IMR-90 (cell line): ENCODE measurements around the gene THSD7B. TPM values are rescaled to one million over a fixed set of nuclear protein-coding genes. Genes with fewer than 3 reads are reported as not detected.

Source experiments
- ATAC-seq: fragments of 200-7000 bp; cut with Tn5 transposase; 2 replicates; pipeline ENCODE4 v1.9.1; 2020; ENCODE audit warnings: low read depth, mild to moderate bottlenecking, moderate library complexity
- BruUV-seq: library from RNA; stranded (reverse); fragments of 400-500 nt; replicated peaks from 2 replicates; lab custom pipeline; 2021; lab: Mats Ljungman, UMichigan
- CTCF ChIA-PET: fragments of 300-600 bp; formaldehyde crosslinking; extraction: SDS; loops from one replicate; lab custom pipeline; 2021; ENCODE audit warnings: antibody characterized with exemption; lab: Yijun Ruan, JAX
- POLR2A ChIA-PET: fragments of 300-600 bp; sonication (Branson Sonifier 250); formaldehyde crosslinking; loops from one replicate; lab custom pipeline; 2022; ENCODE audit warnings: antibody characterized with exemption; ENCODE audit not compliant: unreplicated experiment; lab: Charles Lee
- DNase-seq: peaks from one replicate; pipeline ENCODE4 v3.0.0; 2013
- H2AFZ ChIP-seq: replicated peaks from 2 replicates; pipeline ENCODE3; 2013; ENCODE audit warnings: low read length, mild to moderate bottlenecking; ENCODE audit not compliant: poor library complexity
- H2AK5ac ChIP-seq: 2 replicates; pipeline ENCODE4 v1.6.1; 2013; ENCODE audit warnings: low read depth, low read length, inconsistent platforms
- H2AK9ac ChIP-seq: replicated peaks from 2 replicates; pipeline ENCODE3; 2013; ENCODE audit warnings: mild to moderate bottlenecking, low read depth, low read length, moderate library complexity; ENCODE audit not compliant: poor library complexity
- H2BK120ac ChIP-seq: 2 replicates; pipeline ENCODE4 v1.6.1; 2013; ENCODE audit warnings: low read depth, low read length, inconsistent platforms
- H2BK15ac ChIP-seq: 3 replicates; pipeline ENCODE4 v1.6.1; 2013; ENCODE audit warnings: low read depth, low read length, inconsistent platforms
- H2BK20ac ChIP-seq: 2 replicates; pipeline ENCODE4 v1.6.1; 2013; ENCODE audit warnings: low read depth, mild to moderate bottlenecking, inconsistent platforms, low read length, moderate library complexity
- H2BK5ac ChIP-seq: 2 replicates; pipeline ENCODE4 v1.6.1; 2013; ENCODE audit warnings: mild to moderate bottlenecking, low read depth, low read length, inconsistent platforms; ENCODE audit not compliant: poor library complexity, severe bottlenecking
- H3K14ac ChIP-seq: replicated peaks from 2 replicates; pipeline ENCODE4 v1.6.1; 2013; ENCODE audit warnings: low read depth, low read length, inconsistent platforms
- H3K18ac ChIP-seq: 2 replicates; pipeline ENCODE4 v1.6.1; 2013; ENCODE audit warnings: low read depth, low read length, control low read depth
- H3K23ac ChIP-seq: 2 replicates; pipeline ENCODE4 v1.6.1; 2013; ENCODE audit warnings: low read depth, low read length, inconsistent platforms
- H3K27ac ChIP-seq: 2 replicates; pipeline ENCODE4 v1.5.1; 2013; ENCODE audit warnings: mild to moderate bottlenecking, control low read depth, low read length; ENCODE audit not compliant: insufficient read depth
- H3K27me3 ChIP-seq: 2 replicates; pipeline ENCODE4 v1.6.1; 2013; ENCODE audit warnings: low read length; ENCODE audit not compliant: control insufficient read depth, insufficient read depth
- H3K36me3 ChIP-seq: 2 replicates; pipeline ENCODE4 v1.6.1; 2013; ENCODE audit warnings: low read length, mixed read lengths; ENCODE audit not compliant: control insufficient read depth, insufficient read depth
- H3K4ac ChIP-seq: 2 replicates; pipeline ENCODE4 v1.6.1; 2013; ENCODE audit warnings: low read depth, low read length, inconsistent platforms
- H3K4me1 ChIP-seq: 2 replicates; pipeline ENCODE4 v1.6.1; 2013; ENCODE audit warnings: low read length, mixed read lengths; ENCODE audit not compliant: control insufficient read depth, insufficient read depth
- H3K4me2 ChIP-seq: 2 replicates; pipeline ENCODE4 v1.6.1; 2013; ENCODE audit warnings: low read depth, mild to moderate bottlenecking, control low read depth, low read length, moderate library complexity
- H3K4me3 ChIP-seq: 2 replicates; pipeline ENCODE4 v1.5.1; 2013; ENCODE audit warnings: low read depth, mild to moderate bottlenecking, control low read depth, low read length, moderate library complexity; ENCODE audit not compliant: insufficient read depth
- H3K56ac ChIP-seq: 2 replicates; pipeline ENCODE4 v1.6.1; 2013; ENCODE audit warnings: low read length, inconsistent platforms; ENCODE audit not compliant: insufficient read depth; ENCODE audit errors: extremely low read depth
- H3K79me1 ChIP-seq, 2 experiments: 2 replicates each; pipeline ENCODE4 v1.6.1; 2013; ENCODE audit warnings: low read length in 2 of 2, inconsistent platforms in 1 of 2, low read depth in 1 of 2
- H3K9ac ChIP-seq: 2 replicates; pipeline ENCODE4 v1.6.1; 2013; ENCODE audit warnings: low read depth, low read length, control low read depth
- H3K9me1 ChIP-seq: 2 replicates; pipeline ENCODE4 v1.6.1; 2013; ENCODE audit warnings: low read length, inconsistent platforms; ENCODE audit not compliant: insufficient read depth
- H3K9me3 ChIP-seq: 2 replicates; pipeline ENCODE4 v1.6.1; 2013; ENCODE audit warnings: low read length; ENCODE audit not compliant: control insufficient read depth, insufficient read depth
- H4K20me1 ChIP-seq: 2 replicates; pipeline ENCODE4 v1.6.1; 2013; ENCODE audit warnings: low read length, inconsistent platforms; ENCODE audit not compliant: insufficient read depth
- H4K5ac ChIP-seq: 2 replicates; pipeline ENCODE4 v1.6.1; 2013; ENCODE audit warnings: mild to moderate bottlenecking, low read depth, low read length, control low read depth
- H4K8ac ChIP-seq, 2 experiments: 2 replicates each; pipeline ENCODE4 v1.6.1; 2013; ENCODE audit warnings: low read depth in 2 of 2, low read length in 2 of 2, control low read depth in 1 of 2, inconsistent platforms in 1 of 2
- H4K91ac ChIP-seq: 2 replicates; pipeline ENCODE4 v1.6.1; 2013; ENCODE audit warnings: low read depth, low read length, inconsistent platforms; ENCODE audit not compliant: insufficient read depth
- BHLHE40 ChIP-seq: fragments of 150-350 bp; IDR thresholded peaks from 2 replicates; pipeline ENCODE4 v1.6.1; 2016; ENCODE audit warnings: mild to moderate bottlenecking, low read depth, low read length
- CEBPB ChIP-seq: IDR thresholded peaks from 2 replicates; pipeline ENCODE4 v1.6.1; 2012; ENCODE audit warnings: low read depth, low read length, improper control_type of control experiment
- FOS ChIP-seq: fragments of 150-350 bp; IDR thresholded peaks from 2 replicates; pipeline ENCODE4 v1.6.1; 2016; ENCODE audit warnings: low read depth, low read length
- MAZ ChIP-seq: IDR thresholded peaks from 2 replicates; pipeline ENCODE4 v1.6.1; 2012; ENCODE audit warnings: low read depth, mild to moderate bottlenecking, low read length, improper control_type of control experiment, moderate library complexity, borderline replicate concordance
- MXI1 ChIP-seq: IDR thresholded peaks from 2 replicates; pipeline ENCODE4 v1.6.1; 2012; ENCODE audit warnings: low read depth, mild to moderate bottlenecking, low read length, moderate library complexity, borderline replicate concordance
- WGBS, 2 experiments: methylation state at CpG; one replicate each; pipeline versions ENCODE4 v1.1.5 to v1.1.7; 2013; ENCODE audit warnings: missing lambda C conversion rate in 2 of 2; ENCODE audit not compliant: insufficient read length in 1 of 2; ENCODE audit errors: extremely low coverage in 2 of 2; 5-methylcytosine and 5-hydroxymethylcytosine counted together
- dilution Hi-C: fragments of 300-500 bp; cut with HindIII; formaldehyde crosslinking; loops from one replicate; pipeline ENCODE4 v1.14.3; 2018; ENCODE audit warnings: low sequenced_read_pairs; ENCODE audit not compliant: unreplicated experiment
- in situ Hi-C: fragments of 300-500 bp; cut with MboI; formaldehyde crosslinking; loops from 3 replicates; pipeline ENCODE4 v1.14.3; 2019; ENCODE audit warnings: low sequenced_read_pairs, inconsistent platforms, mixed read lengths
- intact Hi-C: fragments of 100-400 bp; cut with micrococcal nuclease; formaldehyde crosslinking; loops from 2 replicates; pipeline ENCODE4 v1.10.0; 2022
- polyA plus RNA-seq, 3 experiments: library from polyadenylated mRNA; depleted of rRNA; stranded (reverse); fragments of >200 nt; gene quantifications; 2 replicates each; pipeline ENCODE4 v1.2.3, GENCODE V29; 2012; ENCODE audit warnings: low replicate concordance in 1 of 3
- total RNA-seq: library from RNA; depleted of rRNA; stranded (reverse); fragments of >200 nt; gene quantifications from 2 replicates; pipeline ENCODE4 v1.2.3, GENCODE V29; 2012
- TF ChIP-seq, protein P1 (sequence below): conservative IDR thresholded peaks from 2 replicates; pipeline ENCODE4 v1.5.1; 2012; ENCODE audit warnings: mild to moderate bottlenecking, low read depth, low read length, improper control_type of control experiment

The THSD7B gene
- total and polyA plus RNA-seq, 2 of the 4 experiments (the other 2 are of a cell fraction) = not detected

DNA sequence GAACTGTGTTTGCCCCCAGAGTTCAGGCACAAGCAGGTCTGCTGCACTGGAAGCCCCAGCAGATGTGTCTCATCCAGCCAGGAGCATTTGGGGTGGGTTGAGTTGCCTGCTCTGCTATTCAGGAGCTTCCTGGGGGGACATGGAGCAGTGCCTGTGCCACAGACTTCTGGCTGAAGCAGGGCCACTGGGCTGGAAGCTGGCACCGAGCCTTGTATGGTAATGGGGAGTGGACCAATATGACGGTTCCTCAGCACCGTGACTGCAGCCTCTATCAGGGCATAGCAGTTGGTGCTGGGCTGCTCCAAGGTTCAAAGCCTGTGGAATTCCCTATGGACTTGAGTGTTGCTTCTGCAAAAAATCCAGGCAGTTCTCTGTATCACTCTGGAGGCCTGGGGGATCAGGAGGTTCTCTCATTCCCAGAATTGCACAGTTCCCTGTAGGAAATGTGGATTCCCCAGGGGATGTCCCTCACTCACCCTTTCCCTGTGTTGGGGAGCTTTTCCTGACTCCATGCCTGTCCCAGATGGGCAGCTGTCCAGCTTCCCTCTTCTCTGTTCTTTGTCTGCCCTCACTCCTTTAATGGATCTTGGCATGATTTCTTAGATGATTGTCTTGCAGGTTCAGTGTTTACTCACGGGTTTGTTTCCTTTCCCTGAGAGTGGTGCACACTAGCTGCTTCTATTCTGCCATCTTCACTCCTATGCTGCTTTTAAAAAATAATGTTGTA, 37.2 kb upstream of the THSD7B start:
- dilution Hi-C loops = no loop called here

More for the DNA sequence above, 37.2 kb upstream of the THSD7B start:
- H4K5ac ChIP-seq = no peak overlapping the region
- ChIA-PET POLR2A (no interaction called here), CTCF (no interaction called here)
- TF ChIP-seq FOS = no peak
- no peak for TF ChIP-seq CEBPB
- no peak for TF ChIP-seq BHLHE40
- no peak for TF ChIP-seq MXI1
- no peak for TF ChIP-seq MAZ
- TF ChIP-seq, protein P1, sequence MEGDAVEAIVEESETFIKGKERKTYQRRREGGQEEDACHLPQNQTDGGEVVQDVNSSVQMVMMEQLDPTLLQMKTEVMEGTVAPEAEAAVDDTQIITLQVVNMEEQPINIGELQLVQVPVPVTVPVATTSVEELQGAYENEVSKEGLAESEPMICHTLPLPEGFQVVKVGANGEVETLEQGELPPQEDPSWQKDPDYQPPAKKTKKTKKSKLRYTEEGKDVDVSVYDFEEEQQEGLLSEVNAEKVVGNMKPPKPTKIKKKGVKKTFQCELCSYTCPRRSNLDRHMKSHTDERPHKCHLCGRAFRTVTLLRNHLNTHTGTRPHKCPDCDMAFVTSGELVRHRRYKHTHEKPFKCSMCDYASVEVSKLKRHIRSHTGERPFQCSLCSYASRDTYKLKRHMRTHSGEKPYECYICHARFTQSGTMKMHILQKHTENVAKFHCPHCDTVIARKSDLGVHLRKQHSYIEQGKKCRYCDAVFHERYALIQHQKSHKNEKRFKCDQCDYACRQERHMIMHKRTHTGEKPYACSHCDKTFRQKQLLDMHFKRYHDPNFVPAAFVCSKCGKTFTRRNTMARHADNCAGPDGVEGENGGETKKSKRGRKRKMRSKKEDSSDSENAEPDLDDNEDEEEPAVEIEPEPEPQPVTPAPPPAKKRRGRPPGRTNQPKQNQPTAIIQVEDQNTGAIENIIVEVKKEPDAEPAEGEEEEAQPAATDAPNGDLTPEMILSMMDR = no peak
- H3K56ac ChIP-seq = no peak overlapping the region
- peaks cover 5% of the 10 kb centered on the region for H3K9me3 ChIP-seq
- no peak overlapping the region for H2AK9ac ChIP-seq
- no peaks in the 10 kb centered on the region for H3K4me1 ChIP-seq
- no peak overlapping the region for H2AFZ ChIP-seq
- intact Hi-C loops = no loop called here
- no peak overlapping the region for H2BK15ac ChIP-seq
- BruUV-seq = no TSS peak
- no peaks in the 10 kb centered on the region for H4K20me1 ChIP-seq
- no peak overlapping the region for H3K18ac ChIP-seq
- H2AK5ac ChIP-seq = no peak overlapping the region
- no peak overlapping the region for H3K27ac ChIP-seq
- no peak overlapping the region for H2BK5ac ChIP-seq
- H3K23ac ChIP-seq = no peak overlapping the region
- no peak overlapping the region for H3K14ac ChIP-seq
- in situ Hi-C loops = no loop called here
- 50% methylated on average over 2 of the region's 4 CpGs; no CpG with 5 or more reads in 1 of the 2 experiments for WGBS, 2 experiments
- no peak overlapping the region for H2BK120ac ChIP-seq
- H3K4me3 ChIP-seq = no peak overlapping the region
- no peak for ATAC-seq
- H4K91ac ChIP-seq = no peak overlapping the region
- no peak overlapping the region for H3K9ac ChIP-seq
- H2BK20ac ChIP-seq = no peak overlapping the region
- DNase-seq = no peak
- H3K27me3 ChIP-seq = no peaks in the 10 kb centered on the region
- no peak overlapping the region for H4K8ac ChIP-seq
- H3K9me1 ChIP-seq = no peaks in the 10 kb centered on the region
- no peaks in the 10 kb centered on the region for H3K79me1 ChIP-seq
- H3K36me3 ChIP-seq = no peaks in the 10 kb centered on the region
- no peak overlapping the region for H3K4ac ChIP-seq
- H3K4me2 ChIP-seq = no peak overlapping the region
